Gastrocnemius medialis (tissue), 4 donors: Measurements from ENCODE around the gene KRT7.

Experiments
- POLR2A ChIP-seq, 2 donors: fragments of 450-650 bp; IDR thresholded peaks; one replicate each; pipeline ENCODE4 v1.6.1; 2017; ENCODE audit warnings: antibody characterized with exemption in 2 of 2, mild to moderate bottlenecking in 2 of 2, moderate library complexity in 2 of 2
- TF ChIP-seq, protein P1 (sequence below), 5 experiments: fragments of 450-650 bp in 3 of 5; fragments of 200-600 bp in 2 of 5; sonication (generic) in 2 of 5; IDR thresholded peaks in 4 of 5; conservative IDR thresholded peaks in 1 of 5; 1 replicate in 4 of 5; 2 replicates in 1 of 5; pipeline ENCODE4 v1.5.1; 2016 to 2019; ENCODE audit warnings: antibody characterized with exemption in 5 of 5, mild to moderate bottlenecking in 3 of 5, moderate library complexity in 3 of 5

DNA sequence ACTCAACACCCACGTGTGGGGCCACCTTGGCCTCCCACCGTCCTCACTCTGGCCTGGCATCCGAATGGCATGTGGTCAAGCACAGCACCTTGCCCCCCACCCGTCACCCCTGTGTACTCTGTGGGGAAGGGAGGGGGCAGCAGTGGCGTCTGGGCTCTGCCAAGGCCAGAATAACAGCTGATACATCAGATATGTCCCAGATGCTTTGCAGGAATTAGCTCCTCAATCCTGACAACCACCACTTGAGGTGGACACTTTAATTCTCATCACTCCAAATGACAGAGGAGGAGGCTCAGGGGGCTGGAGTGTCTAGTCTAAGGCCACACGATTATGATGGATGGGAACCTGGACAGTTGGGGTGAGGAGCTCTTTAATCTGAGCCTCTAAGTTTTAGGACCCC lies 39.5 kb upstream of the KRT7 start:
- TF ChIP-seq, protein P1, sequence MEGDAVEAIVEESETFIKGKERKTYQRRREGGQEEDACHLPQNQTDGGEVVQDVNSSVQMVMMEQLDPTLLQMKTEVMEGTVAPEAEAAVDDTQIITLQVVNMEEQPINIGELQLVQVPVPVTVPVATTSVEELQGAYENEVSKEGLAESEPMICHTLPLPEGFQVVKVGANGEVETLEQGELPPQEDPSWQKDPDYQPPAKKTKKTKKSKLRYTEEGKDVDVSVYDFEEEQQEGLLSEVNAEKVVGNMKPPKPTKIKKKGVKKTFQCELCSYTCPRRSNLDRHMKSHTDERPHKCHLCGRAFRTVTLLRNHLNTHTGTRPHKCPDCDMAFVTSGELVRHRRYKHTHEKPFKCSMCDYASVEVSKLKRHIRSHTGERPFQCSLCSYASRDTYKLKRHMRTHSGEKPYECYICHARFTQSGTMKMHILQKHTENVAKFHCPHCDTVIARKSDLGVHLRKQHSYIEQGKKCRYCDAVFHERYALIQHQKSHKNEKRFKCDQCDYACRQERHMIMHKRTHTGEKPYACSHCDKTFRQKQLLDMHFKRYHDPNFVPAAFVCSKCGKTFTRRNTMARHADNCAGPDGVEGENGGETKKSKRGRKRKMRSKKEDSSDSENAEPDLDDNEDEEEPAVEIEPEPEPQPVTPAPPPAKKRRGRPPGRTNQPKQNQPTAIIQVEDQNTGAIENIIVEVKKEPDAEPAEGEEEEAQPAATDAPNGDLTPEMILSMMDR (IDR thresholded peaks at IDR 0.05 in 4 of 5, conservative IDR thresholded peaks at IDR 0.05 in 1 of 5) = no peak
- no peak for TF ChIP-seq POLR2A (IDR thresholded peaks at IDR 0.05)
